ENCODE results near the gene SPAG8. TPM values are rescaled to one million over a fixed set of nuclear protein-coding genes. Genes with fewer than 3 reads are reported as not detected.

Gene SPAG8
- polyA plus RNA-seq, 2 of the 4 experiments (the other 2 are of a cell fraction) = 0.31 to 0.45 TPM

DNA sequence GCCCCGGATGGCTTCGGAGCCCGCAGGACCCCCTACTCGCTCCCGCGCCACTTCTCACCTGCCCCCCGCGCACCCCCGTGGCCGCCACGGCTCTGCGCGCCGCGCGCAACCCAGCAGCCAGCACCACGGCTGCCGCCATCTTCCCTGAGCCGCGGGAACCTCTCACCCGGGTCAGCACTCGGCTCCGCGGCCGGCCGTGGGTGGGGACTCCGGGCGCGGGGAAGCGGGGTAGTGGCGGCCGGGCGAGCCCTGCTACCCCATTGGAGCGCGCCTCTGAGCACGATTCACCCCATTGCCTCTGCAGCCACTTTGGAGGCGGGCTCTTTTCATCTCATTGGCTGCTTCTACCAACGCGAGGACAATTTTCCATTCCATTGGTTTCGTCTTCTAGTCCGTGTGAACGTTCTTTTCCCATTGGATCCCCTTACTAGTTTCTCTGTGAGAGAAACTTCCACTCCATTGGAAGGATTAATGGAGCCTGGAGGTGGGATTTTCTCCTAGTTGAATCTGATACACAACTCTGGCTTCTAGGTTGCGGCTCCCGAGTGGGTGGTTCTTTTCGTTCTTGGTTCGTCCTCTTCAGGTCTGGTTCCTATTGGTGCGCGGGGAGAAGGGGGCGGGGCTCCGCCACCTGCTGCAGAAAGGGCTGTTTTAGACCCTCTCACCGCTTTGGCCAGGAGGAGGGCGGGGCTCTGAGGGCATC lies 2.9 kb upstream of the SPAG8 start, which contains the start of gene HINT2 (continued):
- no peak for TF ChIP-seq USF2 (IDR thresholded peaks at IDR 0.05)
- TF ChIP-seq CHD2 (IDR thresholded peaks at IDR 0.05; ENCODE audit: low read length, partially characterized antibody) = no peak
- TF ChIP-seq RAD21 (conservative IDR thresholded peaks at IDR 0.05 in 1 of 2, IDR thresholded peaks at IDR 0.05 in 1 of 2) = 0 out of 5 replicates have a peak, but pooled peaks of 1 of the 2 experiments have one; percentile 2
- no peak for TF ChIP-seq EHF (CRISPR knock-in tag; IDR thresholded peaks at IDR 0.05)
- no peak for TF ChIP-seq ZSCAN20 (CRISPR knock-in tag; IDR thresholded peaks at IDR 0.05)
- TF ChIP-seq TP53 (CRISPR knock-in tag; IDR thresholded peaks at IDR 0.05) = no peak
- TF ChIP-seq FOSB (CRISPR knock-in tag; IDR thresholded peaks at IDR 0.05) = no peak
- peak in 1 of 2 experiments; percentile 93; a peak in 3 of 5 replicates for TF ChIP-seq JUN (IDR thresholded peaks at IDR 0.05)
- TF ChIP-seq RNF2 (IDR thresholded peaks at IDR 0.05; ENCODE audit: borderline replicate concordance, low read depth) = no peak
- no peak for TF ChIP-seq EP300 (IDR thresholded peaks at IDR 0.05)
- no peak for TF ChIP-seq ZFP36 (IDR thresholded peaks at IDR 0.05; ENCODE audit: borderline replicate concordance, partially characterized antibody)
- TF ChIP-seq KDM1A (IDR thresholded peaks at IDR 0.05; ENCODE audit: low read depth) = no peak
- no peak for TF ChIP-seq KDM5A (IDR thresholded peaks at IDR 0.05)
- no peak for TF ChIP-seq NPAS2 (CRISPR knock-in tag; IDR thresholded peaks at IDR 0.05; ENCODE audit: borderline replicate concordance)
- peak; percentile 8; the same call in 1 of the 2 replicates for TF ChIP-seq TFCP2L1 (CRISPR knock-in tag; IDR thresholded peaks at IDR 0.05)
- TF ChIP-seq HOXA7 (CRISPR knock-in tag; IDR thresholded peaks at IDR 0.05) = no peak
- TF ChIP-seq MAFK (IDR thresholded peaks at IDR 0.05; ENCODE audit: partially characterized antibody) = no peak
- TF ChIP-seq, protein P1, sequence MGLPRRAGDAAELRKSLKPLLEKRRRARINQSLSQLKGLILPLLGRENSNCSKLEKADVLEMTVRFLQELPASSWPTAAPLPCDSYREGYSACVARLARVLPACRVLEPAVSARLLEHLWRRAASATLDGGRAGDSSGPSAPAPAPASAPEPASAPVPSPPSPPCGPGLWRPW (IDR thresholded peaks at IDR 0.05) = no peak
- no peak for TF ChIP-seq MYC (IDR thresholded peaks at IDR 0.05; ENCODE audit: borderline replicate concordance, low read length)
- TF ChIP-seq FOXS1 (CRISPR knock-in tag; IDR thresholded peaks at IDR 0.05) = no peak
- no peak for TF ChIP-seq HEYL (CRISPR knock-in tag; IDR thresholded peaks at IDR 0.05)
- TF ChIP-seq CBX8 (IDR thresholded peaks at IDR 0.05) = no peak
- TF ChIP-seq HOXB5 (CRISPR knock-in tag; IDR thresholded peaks at IDR 0.05) = no peak; the same call in 1 of the 2 replicates
- TF ChIP-seq NFE2L2 (conservative IDR thresholded peaks at IDR 0.05; ENCODE audit: low read length) = no peak
- TF ChIP-seq NR3C1 (IDR thresholded peaks at IDR 0.05) = no peak
- TF ChIP-seq, protein P2, sequence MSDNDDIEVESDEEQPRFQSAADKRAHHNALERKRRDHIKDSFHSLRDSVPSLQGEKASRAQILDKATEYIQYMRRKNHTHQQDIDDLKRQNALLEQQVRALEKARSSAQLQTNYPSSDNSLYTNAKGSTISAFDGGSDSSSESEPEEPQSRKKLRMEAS (IDR thresholded peaks at IDR 0.05) = no peak; the same call in 1 of the 2 replicates
- 0 out of 2 replicates have a peak, but pooled peaks have one; percentile 29 for TF ChIP-seq E2F6 (IDR thresholded peaks at IDR 0.05; ENCODE audit: borderline replicate concordance, low read depth)
- TF ChIP-seq ELK1 (IDR thresholded peaks at IDR 0.05; ENCODE audit: low read depth, low read length) = no peak
- no peak for TF ChIP-seq MAZ (IDR thresholded peaks at IDR 0.05; ENCODE audit: borderline replicate concordance, low read depth, low read length)
- peak; percentile 20; the same call in 1 of the 2 replicates for TF ChIP-seq SREBF2 (IDR thresholded peaks at IDR 0.05)
- peak; percentile 88 for TF ChIP-seq POLR2A (IDR thresholded peaks at IDR 0.05; ENCODE audit: low read length)
- TF ChIP-seq ZC3H11A (IDR thresholded peaks at IDR 0.05) = no peak
- no peak for TF ChIP-seq POLR2AphosphoS2 (conservative IDR thresholded peaks at IDR 0.05; ENCODE audit: low read length)
- no peak for TF ChIP-seq SMC3 (IDR thresholded peaks at IDR 0.05)
- peak; percentile 71; the same call in 1 of the 2 replicates for TF ChIP-seq PHF8 (IDR thresholded peaks at IDR 0.05; ENCODE audit: borderline replicate concordance, low read depth)
- no peak for TF ChIP-seq CHD4 (IDR thresholded peaks at IDR 0.05; ENCODE audit: borderline replicate concordance)
- TF ChIP-seq ZNF302 (CRISPR knock-in tag; IDR thresholded peaks at IDR 0.05) = no peak
- no peak for TF ChIP-seq FOSL2 (IDR thresholded peaks at IDR 0.05)
- TF ChIP-seq FOSL2 (CRISPR knock-in tag; IDR thresholded peaks at IDR 0.05) = no peak
